Dermis blood vessel endothelial cell (primary cell): ENCODE measurements around the gene MIEF1. TPM values are rescaled to one million over a fixed set of nuclear protein-coding genes. Genes with fewer than 3 reads are reported as not detected.

Experiments
- DNase-seq: peaks from one replicate; pipeline ENCODE4 v3.0.0; 2010
- total RNA-seq: library from RNA; depleted of rRNA; stranded (reverse); fragments of >200 nt; gene quantifications from 2 replicates; pipeline ENCODE4 v1.2.3, GENCODE V29; 2014

Gene MIEF1
- total RNA-seq, 1 donor from 2014 or later: 19.4 TPM

DNA sequence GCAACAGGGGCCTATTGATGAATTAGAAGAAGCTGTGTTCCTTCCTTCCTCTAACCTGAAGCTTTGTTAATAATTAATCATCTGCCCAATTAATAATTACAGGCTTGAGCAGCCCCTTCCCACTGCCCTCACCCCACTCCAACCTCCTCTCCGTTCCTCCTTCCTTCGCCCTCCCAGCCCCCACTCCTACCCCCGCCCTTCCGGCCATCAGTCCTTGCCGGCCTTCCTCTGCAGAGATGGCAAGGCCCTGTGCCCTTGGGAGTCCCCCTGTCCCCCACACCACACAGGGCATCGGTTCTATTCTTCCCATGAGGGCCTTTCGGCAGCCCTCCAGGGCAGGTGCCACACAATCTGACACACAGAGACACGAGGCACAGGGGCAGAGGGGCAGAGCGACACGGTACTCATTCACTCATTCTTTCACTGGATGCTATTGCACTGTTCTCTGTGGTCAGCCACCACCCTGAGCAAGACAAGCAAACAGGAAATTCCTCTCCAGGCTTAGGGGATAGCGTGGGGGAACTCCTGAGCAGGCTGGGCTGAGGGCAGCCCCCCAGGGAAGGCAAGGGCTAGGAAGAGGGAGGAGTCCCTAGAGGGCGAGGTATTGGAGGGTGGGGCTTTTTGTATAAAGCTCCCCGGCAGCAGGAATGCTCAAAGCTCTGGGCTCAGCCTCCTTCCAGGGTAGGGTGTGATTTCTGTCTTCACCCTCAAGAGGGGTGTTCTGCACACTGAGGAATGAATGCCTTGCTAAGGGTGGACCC, 30.5 kb upstream of the MIEF1 start:
- DNase-seq: peak; percentile 14

DNA sequence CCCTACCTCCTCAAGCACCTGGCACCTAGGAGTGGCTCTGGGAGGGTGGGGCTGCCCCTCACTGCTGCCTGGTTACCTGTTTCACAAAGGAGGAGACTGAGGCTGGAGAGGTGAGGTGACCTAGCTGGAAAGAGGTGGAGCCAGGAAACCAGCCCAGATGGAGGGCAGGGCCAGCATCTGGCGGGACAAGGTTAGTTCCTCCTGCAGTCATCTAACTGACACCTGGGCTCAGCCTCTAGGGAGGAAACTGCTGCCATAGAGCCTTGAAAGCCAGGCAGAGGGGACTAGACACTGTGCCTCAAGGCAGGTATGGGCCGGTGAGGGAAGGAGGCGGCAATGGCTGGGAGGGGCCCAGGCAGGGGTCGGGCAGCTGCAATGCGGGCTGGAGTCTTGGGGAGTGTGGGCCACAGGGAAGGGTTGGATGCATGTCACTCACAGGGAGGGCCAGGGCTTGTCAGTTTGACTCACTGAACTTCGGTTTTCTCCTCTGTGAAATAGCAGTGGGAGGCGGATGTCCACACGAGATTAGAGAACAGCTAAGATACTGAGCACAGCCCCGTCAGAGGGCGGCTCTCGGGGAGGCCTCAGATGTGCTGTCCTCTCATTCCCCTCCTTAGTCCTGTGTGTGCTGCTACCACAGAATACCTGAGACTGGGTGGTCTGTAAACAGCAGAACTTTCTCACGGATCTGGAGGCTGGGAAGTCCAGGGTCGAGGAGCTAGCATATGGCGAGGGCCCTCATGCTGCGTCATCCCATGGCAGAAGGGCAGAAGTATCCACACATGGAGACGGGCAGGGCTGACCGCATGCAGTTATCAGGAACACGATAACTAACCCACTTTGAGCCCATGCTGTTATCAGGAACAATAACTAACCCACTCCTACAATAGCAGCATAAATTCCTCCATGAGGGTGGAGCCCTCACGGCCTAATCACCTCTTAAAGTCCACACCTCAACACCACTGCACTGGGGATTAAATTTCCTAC, 29.2 kb upstream of the MIEF1 start:
- no peak for DNase-seq

DNA sequence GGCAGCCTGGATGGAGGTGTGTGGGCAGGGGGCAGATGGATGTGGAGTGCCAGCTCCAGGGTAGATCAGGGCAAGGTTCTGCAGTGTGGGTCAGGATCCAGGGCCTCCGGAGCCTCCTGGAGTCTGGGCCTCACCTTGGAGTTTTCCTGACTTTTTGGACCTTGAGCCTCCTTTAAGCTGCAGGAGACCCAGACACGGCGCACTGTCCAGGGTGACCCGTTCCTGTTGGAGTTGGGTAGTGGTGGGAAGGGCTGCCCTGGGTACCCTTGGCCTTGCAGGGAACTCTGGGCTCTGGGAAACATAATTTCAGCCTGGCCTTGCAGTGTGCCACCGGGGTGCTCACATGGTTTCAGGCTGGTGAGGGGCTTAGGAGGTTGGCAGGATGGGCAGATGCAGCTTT, 28.2 kb upstream of the MIEF1 start:
- DNase-seq: no peak

DNA sequence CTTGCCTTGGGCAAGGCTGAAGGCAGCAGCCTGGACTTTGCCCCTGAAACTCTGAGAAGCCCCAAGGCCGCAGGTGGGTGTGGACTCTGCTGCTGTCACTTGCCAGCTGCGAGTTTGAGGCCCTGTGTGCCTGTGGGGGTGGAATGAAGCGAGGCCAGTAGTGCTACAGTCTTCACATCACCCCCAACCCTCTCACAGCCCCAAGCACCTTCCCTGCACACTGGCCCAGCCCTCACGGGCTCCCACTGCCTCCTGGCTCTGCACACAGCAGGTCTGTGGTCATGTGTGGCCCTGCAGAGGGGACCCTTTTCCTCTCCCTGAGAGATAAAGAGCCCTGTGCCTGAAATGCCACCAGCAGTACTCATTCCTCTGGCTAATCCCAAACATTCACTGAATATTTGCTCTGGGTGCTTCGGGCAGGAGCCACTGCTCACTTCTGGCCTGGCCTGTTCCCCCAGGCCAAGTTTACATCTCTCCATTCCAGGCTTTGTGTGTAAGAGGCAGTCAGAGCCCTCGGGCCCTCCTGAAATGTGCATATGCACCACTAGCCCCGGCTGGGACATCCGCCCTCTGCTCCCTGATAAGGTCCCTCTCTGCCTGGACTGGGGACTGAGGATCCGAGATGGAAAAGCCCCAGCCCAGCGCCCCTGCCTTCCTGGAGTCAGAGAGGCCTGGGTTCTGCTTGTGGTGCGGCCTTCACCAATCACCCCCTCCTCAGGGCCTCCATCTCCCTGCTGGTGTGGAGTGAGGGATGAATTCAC, 27.6 kb upstream of the MIEF1 start:
- no peak for DNase-seq

DNA sequence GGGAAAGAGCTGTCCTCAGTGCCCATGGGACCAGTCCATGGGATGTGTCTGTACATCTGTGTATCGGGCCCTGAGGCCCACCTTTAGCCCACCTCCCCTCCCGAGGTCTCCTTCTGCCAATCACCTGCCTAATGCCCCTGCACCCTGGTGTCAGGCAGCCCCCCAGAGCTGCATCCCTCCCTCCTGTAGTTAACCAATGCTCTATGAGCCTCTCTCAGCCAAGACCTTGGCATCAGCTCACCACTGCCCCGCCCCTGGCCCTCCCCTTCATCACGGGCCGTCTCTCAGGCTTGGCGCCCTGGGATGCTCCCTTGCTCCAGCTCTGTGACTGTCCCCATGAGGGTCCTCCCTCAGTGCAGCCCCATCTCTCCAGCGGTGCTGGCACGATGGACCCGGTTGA, 26.8 kb upstream of the MIEF1 start:
- DNase-seq: no peak

DNA sequence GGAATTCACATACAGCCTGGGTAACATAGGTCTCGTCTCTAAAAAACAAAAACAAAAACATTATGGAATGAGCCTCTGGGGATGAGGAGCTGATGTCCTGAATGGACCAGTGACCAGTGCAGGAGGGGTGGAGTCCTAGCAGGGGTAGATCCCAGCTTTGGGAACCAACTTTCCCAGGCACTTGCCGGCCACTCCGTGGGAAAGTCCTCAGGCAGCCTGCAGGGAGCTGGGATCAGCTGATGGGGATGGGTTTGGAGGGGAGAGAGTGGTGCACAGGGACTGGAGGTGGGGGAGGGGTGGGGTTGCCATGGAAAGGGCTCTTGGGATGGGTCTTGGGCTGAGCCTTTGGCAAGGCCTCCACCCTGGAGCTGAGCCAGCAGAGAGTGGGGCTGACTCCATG, 26.2 kb upstream of the MIEF1 start:
- no peak for DNase-seq

DNA sequence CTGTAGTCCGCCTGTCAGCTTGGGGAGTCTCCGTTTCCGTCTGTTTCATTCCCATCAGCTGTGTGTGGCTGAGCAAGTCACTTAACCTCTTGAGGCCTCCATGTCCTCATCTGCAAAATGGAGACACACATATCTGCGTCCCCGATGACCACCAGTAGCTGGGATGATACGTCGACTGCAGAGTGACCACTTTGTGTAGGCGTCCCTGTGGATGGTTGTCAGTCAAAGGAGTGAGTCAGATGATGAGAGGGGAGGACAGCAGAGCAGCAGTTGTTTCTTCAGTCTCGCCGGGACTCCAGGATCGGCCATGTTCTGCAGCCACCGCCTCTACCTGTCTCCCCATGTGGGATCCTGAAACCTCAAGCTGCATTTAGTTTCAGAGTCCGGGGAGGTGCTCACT, 25.4 kb upstream of the MIEF1 start:
- DNase-seq: no peak

DNA sequence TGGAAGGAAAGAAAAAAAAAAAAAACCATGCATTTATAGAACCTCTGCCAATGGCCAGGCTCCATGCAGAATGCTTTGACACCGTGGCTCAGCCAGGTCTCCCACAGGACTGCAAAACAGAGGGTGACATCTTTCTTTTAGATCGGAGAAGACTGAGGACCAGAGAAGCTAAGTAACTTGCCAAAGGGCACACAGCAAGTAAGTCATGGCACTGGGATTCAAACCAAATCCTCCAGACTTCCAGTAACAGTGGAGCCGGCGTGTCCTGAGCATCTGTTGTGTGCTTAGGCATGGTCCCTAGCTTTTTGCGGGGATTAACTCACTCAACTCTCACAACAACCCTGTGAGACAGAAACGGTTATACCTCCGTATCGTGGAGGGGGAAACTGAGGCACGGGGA, 24.5 kb upstream of the MIEF1 start:
- no peak for DNase-seq

DNA sequence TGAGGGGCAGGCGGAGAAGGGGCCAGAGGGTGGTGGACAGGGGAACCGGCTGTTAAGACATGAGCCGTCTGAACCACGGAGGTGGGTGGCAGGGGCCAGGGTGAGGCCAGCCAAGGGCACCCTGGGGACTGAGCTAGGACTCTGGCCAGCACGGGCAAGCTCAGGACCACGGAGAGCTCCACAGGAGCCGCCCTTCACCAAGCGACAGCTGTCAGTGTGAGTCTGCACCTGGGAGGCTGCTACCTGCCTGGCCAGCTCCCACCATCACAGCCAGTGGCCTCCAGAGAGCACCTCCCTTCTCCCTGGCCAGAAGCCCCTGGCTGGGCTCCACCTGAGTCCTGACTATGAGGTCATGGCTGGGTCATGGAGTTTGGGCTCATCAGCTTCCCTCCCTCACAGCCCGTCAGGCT, 23.6 kb upstream of the MIEF1 start:
- peak; percentile 44 for DNase-seq

DNA sequence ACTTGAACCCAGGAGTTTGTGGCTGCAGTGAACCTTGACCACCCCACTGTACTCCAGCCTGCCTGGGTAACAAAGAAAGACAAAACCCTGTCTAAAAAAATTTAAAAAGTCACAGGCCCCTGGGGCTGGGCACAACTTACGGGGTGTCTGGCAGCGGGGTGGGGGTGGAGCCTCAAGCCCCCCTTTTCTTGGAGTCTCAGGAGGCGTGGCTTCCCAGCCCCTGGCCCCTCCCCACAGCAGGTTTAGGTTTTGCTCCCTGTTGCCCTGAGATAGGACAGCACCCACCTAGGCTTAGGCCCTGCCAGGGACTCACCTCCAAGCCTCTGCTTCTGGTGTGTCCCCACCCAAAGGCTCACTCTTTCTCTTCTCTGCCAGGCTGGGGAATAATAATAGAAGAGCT, 22.8 kb upstream of the MIEF1 start:
- DNase-seq: no peak

DNA sequence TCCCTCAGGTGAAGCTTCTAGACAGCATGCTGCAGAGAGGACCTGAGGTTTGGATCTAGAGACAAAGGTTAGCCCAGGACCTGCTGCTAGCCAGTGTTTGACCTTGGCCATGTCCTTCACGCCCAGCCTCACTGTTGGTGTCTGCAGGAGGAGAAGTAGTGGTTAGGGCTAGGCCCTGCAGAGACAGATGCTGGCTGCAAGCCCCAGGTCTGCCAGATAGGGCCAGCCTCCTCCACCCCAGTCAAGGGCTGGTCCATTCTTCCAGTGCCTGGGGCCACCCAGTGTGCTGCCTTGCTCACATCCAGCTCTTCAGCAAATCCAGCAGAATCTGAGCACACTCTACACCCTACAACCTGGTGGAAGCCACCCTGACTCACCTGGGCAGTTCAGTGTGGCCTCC, 21.5 kb upstream of the MIEF1 start:
- no peak for DNase-seq

DNA sequence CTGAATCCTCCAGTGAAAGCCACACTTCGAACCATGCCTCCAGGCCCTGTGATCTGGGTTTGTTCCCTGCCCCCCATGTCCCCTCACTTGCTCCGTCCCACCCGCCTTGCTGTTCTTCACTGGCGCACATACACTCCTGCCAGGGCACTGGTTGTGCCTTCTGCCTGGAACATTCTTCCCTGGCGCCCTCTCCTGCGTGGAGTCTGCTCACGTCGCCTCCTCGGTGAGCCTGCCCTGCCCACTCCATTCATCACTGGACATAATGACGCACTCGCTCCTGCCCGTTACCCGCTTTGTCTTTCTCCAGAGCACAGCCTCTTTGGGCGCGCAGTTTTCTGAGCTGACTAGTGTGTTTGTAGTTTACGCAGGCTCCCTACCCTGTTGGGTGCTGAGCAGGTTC, 21.0 kb upstream of the MIEF1 start:
- DNase-seq: no peak

DNA sequence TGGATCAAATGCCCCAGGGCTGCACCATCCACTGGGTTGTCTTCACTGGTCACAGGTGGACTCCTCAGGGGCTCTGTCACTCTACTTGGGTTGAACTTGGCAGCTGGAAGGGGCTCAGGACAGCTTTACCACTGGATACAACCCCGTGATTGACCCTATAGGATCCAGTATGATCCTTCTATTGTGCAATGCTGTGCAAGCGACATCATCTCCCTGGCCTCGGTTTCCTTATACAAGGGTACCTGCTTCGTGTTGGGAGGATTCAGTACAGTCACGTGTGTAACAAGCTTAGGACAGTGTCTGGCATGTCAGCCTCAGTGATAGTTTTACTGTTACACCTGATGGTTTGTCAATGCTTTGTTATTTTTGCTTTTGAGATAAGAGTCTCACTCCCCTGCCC, 20.5 kb upstream of the MIEF1 start:
- DNase-seq: no peak

DNA sequence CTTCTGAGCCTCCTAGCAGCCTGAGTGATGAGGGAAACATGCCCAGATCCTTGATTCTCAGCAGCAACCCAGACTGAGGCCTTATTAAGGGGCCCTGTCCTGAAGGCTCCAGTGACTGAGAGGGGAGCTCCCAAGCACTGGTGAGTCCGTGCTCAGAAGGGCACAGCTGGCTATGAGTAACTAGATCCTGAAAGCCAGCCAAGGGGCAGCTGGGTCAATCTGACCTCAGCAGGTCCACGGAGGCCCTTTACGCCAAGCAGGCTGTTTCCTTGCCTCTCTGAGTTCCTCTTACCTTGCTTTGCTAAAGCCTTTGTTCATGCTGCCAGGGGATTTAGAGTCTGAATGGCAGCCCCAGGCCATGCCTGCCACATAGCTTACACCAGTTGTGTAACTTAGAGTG, 19.3 kb upstream of the MIEF1 start:
- DNase-seq: peak; percentile 58

DNA sequence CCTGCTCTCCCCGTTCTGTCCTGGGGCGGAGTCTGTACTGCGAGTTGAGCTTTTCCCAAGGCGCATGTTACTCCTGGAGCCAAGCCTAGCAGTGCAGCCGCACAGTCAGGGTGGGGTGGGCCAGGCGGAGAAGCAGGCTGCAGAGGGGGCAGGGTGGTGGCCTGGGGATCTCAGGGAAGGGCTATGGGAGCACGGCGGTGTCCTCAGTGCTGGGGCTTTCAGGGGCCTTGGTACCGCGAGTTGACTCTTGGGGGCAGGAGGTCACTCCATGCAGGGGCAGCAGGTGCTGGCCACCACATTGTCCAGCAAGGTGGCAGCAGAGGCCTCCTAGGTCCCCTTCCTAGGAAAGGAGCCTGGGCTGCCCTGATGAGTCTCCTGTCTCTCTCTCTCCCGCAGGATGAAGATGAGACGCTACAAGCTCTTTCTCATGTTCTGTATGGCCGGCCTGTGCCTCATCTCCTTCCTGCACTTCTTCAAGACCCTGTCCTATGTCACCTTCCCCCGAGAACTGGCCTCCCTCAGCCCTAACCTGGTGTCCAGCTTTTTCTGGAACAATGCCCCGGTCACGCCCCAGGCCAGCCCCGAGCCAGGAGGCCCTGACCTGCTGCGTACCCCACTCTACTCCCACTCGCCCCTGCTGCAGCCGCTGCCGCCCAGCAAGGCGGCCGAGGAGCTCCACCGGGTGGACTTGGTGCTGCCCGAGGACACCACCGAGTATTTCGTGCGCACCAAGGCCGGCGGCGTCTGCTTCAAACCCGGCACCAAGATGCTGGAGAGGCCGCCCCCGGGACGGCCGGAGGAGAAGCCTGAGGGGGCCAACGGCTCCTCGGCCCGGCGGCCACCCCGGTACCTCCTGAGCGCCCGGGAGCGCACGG, 14.9 kb upstream of the MIEF1 start:
- DNase-seq: no peak

DNA sequence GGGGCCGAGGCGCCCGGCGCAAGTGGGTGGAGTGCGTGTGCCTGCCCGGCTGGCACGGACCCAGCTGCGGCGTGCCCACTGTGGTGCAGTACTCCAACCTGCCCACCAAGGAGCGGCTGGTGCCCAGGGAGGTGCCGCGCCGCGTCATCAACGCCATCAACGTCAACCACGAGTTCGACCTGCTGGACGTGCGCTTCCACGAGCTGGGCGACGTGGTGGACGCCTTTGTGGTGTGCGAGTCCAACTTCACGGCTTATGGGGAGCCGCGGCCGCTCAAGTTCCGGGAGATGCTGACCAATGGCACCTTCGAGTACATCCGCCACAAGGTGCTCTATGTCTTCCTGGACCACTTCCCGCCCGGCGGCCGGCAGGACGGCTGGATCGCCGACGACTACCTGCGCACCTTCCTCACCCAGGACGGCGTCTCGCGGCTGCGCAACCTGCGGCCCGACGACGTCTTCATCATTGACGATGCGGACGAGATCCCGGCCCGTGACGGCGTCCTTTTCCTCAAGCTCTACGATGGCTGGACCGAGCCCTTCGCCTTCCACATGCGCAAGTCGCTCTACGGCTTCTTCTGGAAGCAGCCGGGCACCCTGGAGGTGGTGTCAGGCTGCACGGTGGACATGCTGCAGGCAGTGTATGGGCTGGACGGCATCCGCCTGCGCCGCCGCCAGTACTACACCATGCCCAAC, 14.1 kb upstream of the MIEF1 start:
- DNase-seq: no peak

DNA sequence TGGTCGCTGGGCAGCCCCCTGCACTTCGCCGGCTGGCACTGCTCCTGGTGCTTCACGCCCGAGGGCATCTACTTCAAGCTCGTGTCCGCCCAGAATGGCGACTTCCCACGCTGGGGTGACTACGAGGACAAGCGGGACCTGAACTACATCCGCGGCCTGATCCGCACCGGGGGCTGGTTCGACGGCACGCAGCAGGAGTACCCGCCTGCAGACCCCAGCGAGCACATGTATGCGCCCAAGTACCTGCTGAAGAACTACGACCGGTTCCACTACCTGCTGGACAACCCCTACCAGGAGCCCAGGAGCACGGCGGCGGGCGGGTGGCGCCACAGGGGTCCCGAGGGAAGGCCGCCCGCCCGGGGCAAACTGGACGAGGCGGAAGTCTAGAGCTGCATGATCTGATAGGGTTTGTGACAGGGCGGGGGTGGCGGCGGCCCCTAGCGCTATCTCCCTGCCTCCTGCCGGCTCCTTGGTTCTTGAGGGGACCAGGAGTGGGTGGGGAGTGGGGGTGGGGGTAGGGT, 13.5 kb upstream of the MIEF1 start:
- no peak for DNase-seq

DNA sequence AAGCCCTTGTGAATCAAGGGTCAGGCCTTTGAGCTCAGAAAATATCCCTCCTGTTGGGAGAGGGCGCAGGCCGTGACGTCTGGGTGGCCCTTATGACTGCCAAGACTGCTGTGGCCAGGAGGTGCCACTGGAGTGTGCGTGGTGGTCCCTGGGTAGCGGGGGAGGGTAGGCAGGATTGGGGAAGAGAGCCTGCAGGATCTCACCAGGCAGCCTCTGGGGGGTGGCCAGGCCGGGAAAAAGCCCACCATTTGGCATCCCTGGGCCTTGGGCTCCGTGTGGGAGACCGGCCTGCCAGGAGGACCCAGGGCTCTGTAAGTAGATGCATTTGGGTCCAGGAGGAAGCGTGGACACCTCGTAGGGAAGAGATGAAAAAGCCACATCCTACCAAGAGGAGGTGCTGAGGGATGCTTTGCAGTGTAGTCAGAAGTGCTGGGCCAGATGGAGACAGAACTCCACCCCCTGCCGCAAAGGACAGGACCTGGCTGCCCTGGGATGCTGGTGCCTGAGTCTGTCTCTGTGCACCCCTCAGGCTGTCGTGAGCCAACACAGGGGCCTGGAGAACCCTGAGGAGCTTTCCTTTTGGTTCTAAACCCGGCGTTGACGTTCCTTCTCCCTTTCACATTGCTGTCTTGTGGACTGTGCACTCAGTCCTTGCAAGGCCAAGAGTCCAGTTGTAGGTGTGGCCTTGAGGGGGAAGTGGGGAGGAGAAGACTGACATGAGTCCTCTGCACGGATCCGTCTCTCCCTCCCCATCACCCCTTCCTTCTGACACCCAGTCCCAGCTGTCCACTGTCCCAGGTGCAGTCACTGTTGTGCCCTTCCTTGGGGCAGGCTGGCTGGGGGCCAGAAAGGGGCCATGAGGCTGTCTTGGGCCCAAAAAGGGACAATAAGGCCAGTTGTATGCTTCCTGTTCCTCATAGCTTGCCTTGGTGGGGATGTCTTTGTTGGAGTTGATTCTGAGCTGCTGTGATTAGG, 12.7 kb upstream of the MIEF1 start:
- no peak for DNase-seq

DNA sequence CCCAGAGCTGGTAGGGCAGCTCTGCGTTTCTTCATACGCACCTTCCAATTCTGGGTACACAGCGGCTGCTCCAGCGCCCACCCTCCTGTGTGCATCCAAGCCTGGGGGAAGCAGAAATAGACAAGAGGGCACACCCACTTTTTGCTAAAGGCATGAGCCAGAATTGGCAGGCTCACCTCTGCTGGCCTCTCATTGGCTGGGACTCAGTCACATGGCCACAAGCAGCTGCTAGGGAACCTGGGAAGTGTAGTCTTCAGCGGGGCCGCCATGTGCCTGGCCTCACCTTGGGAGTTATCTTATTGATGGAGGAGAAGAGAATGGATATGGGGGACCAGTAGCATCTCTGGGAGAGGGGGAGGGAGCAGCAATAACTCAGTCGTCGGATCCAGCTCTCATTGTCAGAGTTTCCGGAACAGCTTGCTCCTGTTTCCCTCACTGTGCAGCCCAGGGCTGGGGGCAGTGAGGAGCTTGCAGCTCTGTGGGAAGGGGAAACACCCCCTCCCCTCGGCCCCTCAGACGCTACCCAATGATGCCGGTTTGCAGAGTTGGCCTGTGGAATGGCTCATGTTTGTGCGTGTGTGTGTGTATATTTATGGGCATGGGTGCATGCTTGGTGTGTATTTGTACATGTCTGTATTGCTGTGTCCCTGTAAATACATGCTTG, 11.8 kb upstream of the MIEF1 start:
- DNase-seq: peak; percentile 74
